Measurements from ENCODE around the gene HPS5.

GRCh38 chr11:18265949-18266348 lies 56.0 kb downstream of the HPS5 start, which contains the start of gene SAA1:
- TF ChIP-seq CTCF (optimal IDR thresholded peaks at IDR 0.05 in 1 of 3, IDR thresholded peaks at IDR 0.05 in 1 of 3, conservative IDR thresholded peaks at IDR 0.05 in 1 of 3; ENCODE audit: extremely low read depth in 1 of 3, insufficient read depth in 2 of 3, low read length in 3 of 3) (no peak), EZH2 (IDR thresholded peaks at IDR 0.05; ENCODE audit: low read length) (no peak)
